PFSK-1 (cell line): ENCODE measurements around the gene ANO3.

ENCODE experiments used
- POLR2AphosphoS5 ChIP-seq: IDR thresholded peaks from 2 replicates; pipeline ENCODE4 v1.6.1; 2012; ENCODE audit warnings: low read depth, mild to moderate bottlenecking, control low read depth, low read length, moderate library complexity
- SIN3A ChIP-seq: IDR thresholded peaks from 2 replicates; pipeline ENCODE4 v1.6.1; 2012; ENCODE audit warnings: mild to moderate bottlenecking, low read length, moderate library complexity, borderline replicate concordance; ENCODE audit not compliant: insufficient read depth
- TAF1 ChIP-seq: IDR thresholded peaks from 2 replicates; pipeline ENCODE4 v1.6.1; 2012; ENCODE audit warnings: low read length, control low read depth, borderline replicate concordance; ENCODE audit not compliant: insufficient read depth

DNA sequence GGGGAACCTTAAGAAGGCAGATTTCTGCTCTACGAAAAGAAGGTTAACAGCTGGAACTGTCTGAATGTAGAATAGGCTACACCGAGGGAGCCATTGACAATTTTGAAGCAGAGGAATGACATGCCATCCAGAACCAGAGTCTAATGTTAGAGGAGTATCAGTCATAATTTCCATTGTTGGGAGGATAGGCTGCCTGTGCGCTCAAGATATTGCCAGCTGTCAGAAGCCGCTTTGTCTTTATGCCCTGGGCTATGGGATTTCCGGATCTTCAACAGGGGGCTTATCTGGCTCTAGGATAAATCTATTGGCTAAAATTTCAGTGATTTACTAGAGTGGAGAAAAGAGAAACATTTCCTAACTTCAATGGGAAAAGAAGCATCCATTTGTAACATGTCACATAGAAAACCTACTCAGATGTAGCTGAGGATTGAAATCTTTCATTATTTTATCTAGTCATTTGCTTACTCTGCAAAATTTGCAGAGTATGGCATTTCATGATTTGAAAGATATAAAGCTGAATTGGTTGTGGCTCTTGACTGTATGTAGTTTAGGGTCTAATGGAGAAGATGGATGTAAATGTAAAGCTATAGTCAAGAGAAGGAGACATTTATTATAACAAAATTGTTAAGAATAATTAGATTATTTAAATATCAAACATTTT is 78.9 kb downstream of the ANO3 start:
- TF ChIP-seq SIN3A (no peak), TAF1 (no peak), POLR2AphosphoS5 (no peak)
